ENCODE measurements around the gene TMEM190.
"Not testable (repeated sequence)": the region's sequence is repeated elsewhere in the genome, so short reads cannot be mapped to it uniquely, and the experiment has no call there.

TMEM190 gene

GRCh38 chr19:55376241-55376933 lies at the start of gene TMEM190:
TSS of gene TMEM190 (plus strand) at chr19:55376826. CDS start at chr19:55376854, 28 bp downstream.
- H3K4me3 ChIP-seq (ENCODE audit: low read depth, low read length), result no peak within 1 kb of the TSS

- H3K4me3 ChIP-seq (ENCODE audit: low read depth, low read length), result not testable (repeated sequence)
These were observed 47.8 kb upstream of the TMEM190 start for GRCh38 chr19:55328774-55329318.

GRCh38 chr19:55329791-55330190 lies 46.8 kb upstream of the TMEM190 start:
- H3K4me3 ChIP-seq (ENCODE audit: low read depth, low read length), result not testable (repeated sequence)

GRCh38 chr19:55333870-55334269 lies 42.8 kb upstream of the TMEM190 start:
- H3K4me3 ChIP-seq (ENCODE audit: low read depth, low read length), result no peak overlapping the region

GRCh38 chr19:55336101-55336500 lies 40.5 kb upstream of the TMEM190 start:
- H3K4me3 ChIP-seq (ENCODE audit: low read depth, low read length), result no peak overlapping the region

- H3K4me3 ChIP-seq (ENCODE audit: low read depth, low read length), result peak within 1 kb of the TSS; percentile 72
These were observed 37.3 kb upstream of the TMEM190 start, which contains the start of gene KMT5C for GRCh38 chr19:55339105-55339888. TSS of gene KMT5C (plus strand) at chr19:55339876. CDS start at chr19:55341937, 2,061 bp downstream.

- peak overlapping the region; percentile 72 for H3K4me3 ChIP-seq (ENCODE audit: low read depth, low read length)
These were observed 36.5 kb upstream of the TMEM190 start for GRCh38 chr19:55339889-55340783.

- peak overlapping the region; percentile 72 for H3K4me3 ChIP-seq (ENCODE audit: low read depth, low read length)
These were observed 35.9 kb upstream of the TMEM190 start for GRCh38 chr19:55340784-55341147.

GRCh38 chr19:55341171-55341588 lies 35.4 kb upstream of the TMEM190 start:
- peak overlapping the region; percentile 72 for H3K4me3 ChIP-seq (ENCODE audit: low read depth, low read length)

GRCh38 chr19:55341595-55342531 lies 34.8 kb upstream of the TMEM190 start:
- H3K4me3 ChIP-seq (ENCODE audit: low read depth, low read length), result no peak overlapping the region

GRCh38 chr19:55344444-55344843 lies 32.2 kb upstream of the TMEM190 start:
- H3K4me3 ChIP-seq (ENCODE audit: low read depth, low read length), result no peak overlapping the region

- H3K4me3 ChIP-seq (ENCODE audit: low read depth, low read length), result no peak overlapping the region
These were observed 31.4 kb upstream of the TMEM190 start for GRCh38 chr19:55345101-55345817.

- H3K4me3 ChIP-seq (ENCODE audit: low read depth, low read length), result no peak overlapping the region
These were observed 30.6 kb upstream of the TMEM190 start for GRCh38 chr19:55345818-55346724.

GRCh38 chr19:55346725-55347441 lies 29.7 kb upstream of the TMEM190 start:
- no peak overlapping the region for H3K4me3 ChIP-seq (ENCODE audit: low read depth, low read length)

- H3K4me3 ChIP-seq (ENCODE audit: low read depth, low read length), result no peak overlapping the region
These were observed 29.1 kb upstream of the TMEM190 start for GRCh38 chr19:55347442-55348009.

GRCh38 chr19:55348317-55349034 lies 28.1 kb upstream of the TMEM190 start:
- no peak overlapping the region for H3K4me3 ChIP-seq (ENCODE audit: low read depth, low read length)
